Osteocyte (in vitro differentiated cells): ENCODE data around the gene EPS15. TPM values are rescaled to one million over a fixed set of nuclear protein-coding genes. Genes with fewer than 3 reads are reported as not detected.

Source experiments
- DNase-seq: peaks from one replicate; pipeline ENCODE4 v3.0.0; 2021; ENCODE audit warnings: mixed read lengths; ENCODE audit not compliant: unreplicated experiment; ENCODE audit errors: extremely low spot score
- H3K27ac Mint-ChIP-seq: one replicate; pipeline ENCODE4 v1.8.0; 2021; ENCODE audit warnings: mild to moderate bottlenecking, mixed read lengths; ENCODE audit not compliant: unreplicated experiment
- H3K27me3 Mint-ChIP-seq: one replicate; pipeline ENCODE4 v1.8.0; 2021; ENCODE audit warnings: mixed read lengths; ENCODE audit not compliant: unreplicated experiment
- H3K36me3 Mint-ChIP-seq: one replicate; pipeline ENCODE4 v1.8.0; 2021; ENCODE audit warnings: mixed read lengths; ENCODE audit not compliant: unreplicated experiment
- H3K4me1 Mint-ChIP-seq: one replicate; pipeline ENCODE4 v1.8.0; 2021; ENCODE audit warnings: mixed read lengths; ENCODE audit not compliant: unreplicated experiment
- H3K4me3 Mint-ChIP-seq: one replicate; pipeline ENCODE4 v1.8.0; 2021; ENCODE audit warnings: mild to moderate bottlenecking, moderate library complexity, mixed read lengths; ENCODE audit not compliant: unreplicated experiment
- H3K9me3 Mint-ChIP-seq: one replicate; pipeline ENCODE4 v1.8.0; 2021; ENCODE audit warnings: mixed read lengths; ENCODE audit not compliant: unreplicated experiment
- CTCF ChIP-seq: fragments of 200-600 bp; sonication (generic); IDR thresholded peaks from 2 replicates; pipeline ENCODE4 v1.5.0; 2021; ENCODE audit warnings: antibody characterized with exemption, mild to moderate bottlenecking, moderate library complexity
- total RNA-seq: library from RNA; stranded (reverse); gene quantifications from 2 replicates; pipeline ENCODE4 v1.2.1, GENCODE V29; 2021

Gene EPS15
- total RNA-seq, 1 donor from 2014 or later, result 62.4 TPM

- H3K36me3 Mint-ChIP-seq, result peaks cover 16% of the 10 kb centered on the region
- no peaks in the 10 kb centered on the region for H3K9me3 Mint-ChIP-seq
- no peak overlapping the region for H3K4me3 Mint-ChIP-seq
- DNase-seq, result no peak
- no peak for TF ChIP-seq CTCF
- no peaks in the 10 kb centered on the region for H3K27me3 Mint-ChIP-seq
- no peaks in the 10 kb centered on the region for H3K4me1 Mint-ChIP-seq
- no peak overlapping the region for H3K27ac Mint-ChIP-seq
Measured at GRCh38 chr1:51351907-51352306, 167.2 kb downstream of the EPS15 start.

DNA sequence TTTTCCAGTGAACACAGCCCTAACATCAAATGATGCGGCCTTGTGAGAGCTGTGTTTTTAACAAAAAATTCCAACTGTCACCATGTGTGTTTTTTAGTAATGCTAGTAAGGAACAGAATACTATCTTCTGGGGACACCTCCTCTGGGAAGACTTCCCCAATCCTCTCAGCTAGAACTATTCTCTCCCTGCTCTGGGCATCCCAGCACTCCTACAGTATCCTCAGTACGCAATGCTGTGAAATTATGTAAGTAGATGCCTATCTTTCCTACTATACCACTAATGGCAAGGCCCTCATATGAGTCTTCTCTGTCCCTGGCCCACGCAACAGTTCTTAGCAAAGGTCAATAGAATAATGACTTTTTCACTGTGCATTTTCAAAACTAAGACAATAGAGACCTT lies 169.2 kb downstream of the EPS15 start:
- Mint-ChIP-seq H3K36me3 (peaks cover 4% of the 10 kb centered on the region), H3K27ac (no peak overlapping the region), H3K4me1 (no peaks in the 10 kb centered on the region), H3K27me3 (no peaks in the 10 kb centered on the region), H3K4me3 (no peak overlapping the region), H3K9me3 (no peaks in the 10 kb centered on the region)
- DNase-seq, result no peak
- no peak for TF ChIP-seq CTCF

DNA sequence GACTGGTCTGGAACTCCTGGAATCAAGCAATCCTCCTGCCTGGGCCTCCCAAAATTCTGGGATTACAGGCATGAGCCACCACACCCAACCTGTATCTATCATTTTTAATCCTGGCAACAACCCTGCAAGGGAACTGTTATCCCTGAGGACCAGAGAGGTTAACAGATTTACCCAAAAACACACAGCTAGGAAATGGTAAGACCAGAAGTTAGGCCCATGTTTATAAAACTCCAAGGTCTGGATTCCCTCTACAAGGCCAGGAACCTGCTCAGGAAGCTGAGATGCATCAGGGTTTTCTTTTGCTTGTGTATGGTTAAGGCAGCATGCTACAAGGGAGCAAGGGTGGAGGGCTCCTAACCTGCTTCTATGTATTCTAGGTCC lies 170.9 kb downstream of the EPS15 start:
- Mint-ChIP-seq H3K36me3 (no peaks in the 10 kb centered on the region), H3K27ac (no peak overlapping the region), H3K27me3 (peaks cover 7% of the 10 kb centered on the region), H3K4me3 (no peak overlapping the region), H3K4me1 (peaks cover 2% of the 10 kb centered on the region), H3K9me3 (no peaks in the 10 kb centered on the region)
- no peak for DNase-seq
- no peak for TF ChIP-seq CTCF

- no peak for DNase-seq
- no peaks in the 10 kb centered on the region for H3K9me3 Mint-ChIP-seq
- TF ChIP-seq CTCF, result no peak
- H3K27ac Mint-ChIP-seq, result no peak overlapping the region
- H3K27me3 Mint-ChIP-seq, result peaks cover 7% of the 10 kb centered on the region
- H3K36me3 Mint-ChIP-seq, result no peaks in the 10 kb centered on the region
- peaks cover 2% of the 10 kb centered on the region for H3K4me1 Mint-ChIP-seq
- no peak overlapping the region for H3K4me3 Mint-ChIP-seq
Measured at GRCh38 chr1:51347398-51348146, 171.5 kb downstream of the EPS15 start.

- Mint-ChIP-seq H3K27ac (no peak overlapping the region), H3K27me3 (peaks cover 7% of the 10 kb centered on the region), H3K4me3 (no peak overlapping the region), H3K4me1 (peaks cover 2% of the 10 kb centered on the region), H3K9me3 (no peaks in the 10 kb centered on the region), H3K36me3 (no peaks in the 10 kb centered on the region)
- no peak for DNase-seq
- no peak for TF ChIP-seq CTCF
Measured at GRCh38 chr1:51346086-51346942, 172.8 kb downstream of the EPS15 start.
